ENCODE measurements around the gene ADM. TPM values are rescaled to one million over a fixed set of nuclear protein-coding genes. Genes with fewer than 3 reads are reported as not detected.

Gene ADM
- total and polyA plus RNA-seq, 2 donors (not counting 1 experiment from before 2014, with no cell fraction given), result 2.3 to 10.4 TPM

DNA sequence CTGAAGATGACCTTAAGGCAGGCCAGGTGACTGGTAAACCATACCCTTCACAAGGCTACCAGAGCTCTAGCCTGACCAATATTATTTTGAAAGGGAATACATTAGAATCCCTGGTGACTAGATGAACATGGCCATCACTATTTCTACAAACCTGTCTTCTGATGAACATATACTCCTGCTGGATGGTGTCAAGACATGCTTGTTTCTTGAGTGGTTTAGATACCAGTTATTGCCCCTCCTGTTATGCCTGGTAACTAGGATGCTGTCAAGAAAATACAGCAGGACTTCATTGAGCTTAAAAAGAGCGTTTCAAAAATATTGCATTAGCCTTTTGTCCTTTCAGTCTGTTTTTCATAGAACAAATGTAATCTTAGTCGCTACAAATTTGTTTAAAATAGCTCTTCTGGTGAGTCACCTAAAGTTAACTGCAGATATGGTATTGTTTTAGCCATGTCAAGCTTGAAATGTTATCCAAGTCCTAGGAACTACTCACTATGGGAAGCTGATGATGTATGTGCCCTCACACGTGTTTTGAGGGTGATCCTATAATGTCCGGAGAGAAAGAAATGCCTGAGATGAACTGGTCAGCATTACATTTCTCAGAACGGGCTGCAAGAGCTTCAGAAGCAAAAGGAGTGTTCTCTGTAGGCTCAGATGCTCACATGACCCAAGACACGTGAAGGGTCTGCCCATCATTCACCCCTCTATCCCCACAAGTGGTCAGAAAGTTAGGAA lies 20.6 kb downstream of the ADM start:
- H3K4me3 Mint-ChIP-seq, result no peak overlapping the region
- intact Hi-C loops (cut with micrococcal nuclease), result no loop called here
- 77% methylated on average over 4 of the region's 6 CpGs for WGBS (ENCODE audit: insufficient coverage)
- no peak for DNase-seq
- H3K79me2 ChIP-seq (ENCODE audit: control insufficient read depth, insufficient read depth, low read length), result no peaks in the 10 kb centered on the region
- peaks cover 16% of the 10 kb centered on the region for H3K27me3 Mint-ChIP-seq
- H3K27me3 ChIP-seq (replicated peaks in 1 of 4; ENCODE audit: control extremely low read depth in 1 of 4, control insufficient read depth in 3 of 4, insufficient read depth in 4 of 4, low read length in 3 of 4), result peaks cover 0 to 6% (median 0%) of the 10 kb centered on the region in 4 experiments
- H3K9ac ChIP-seq (ENCODE audit: low read length), result no peak overlapping the region
- ChIA-PET POLR2A (interaction anchor here (1.2 kb wide), 1 partner anchor 10 kb away, joined by 3 read pairs; no protein-coding TSS in a partner anchor), CTCF (interaction anchor here (0.8 to 4.6 kb wide), 12 partner anchors 10 to 1410 kb away, joined by 3 to 53 read pairs (median 3); no protein-coding TSS in a partner anchor)
- no peaks in the 10 kb centered on the region for H3K36me3 ChIP-seq (replicated peaks in 1 of 2; ENCODE audit: control extremely low read depth in 1 of 2, control insufficient read depth in 1 of 2, extremely low read depth in 1 of 2, insufficient read depth in 2 of 2, low read length in 1 of 2)
- H3K4me2 ChIP-seq (replicated peaks; ENCODE audit: low read depth, low read length, poor library complexity, severe bottlenecking), result no peak overlapping the region
- no peak overlapping the region for H2AFZ ChIP-seq (ENCODE audit: insufficient read depth, low read depth, low read length, poor library complexity, severe bottlenecking)
- H4K20me1 ChIP-seq (ENCODE audit: control insufficient read depth, insufficient read depth, low read length, poor library complexity, severe bottlenecking), result no peaks in the 10 kb centered on the region
- peaks cover 4% of the 10 kb centered on the region for H3K4me1 Mint-ChIP-seq
- TF ChIP-seq EZH2 (IDR thresholded peaks at IDR 0.05; ENCODE audit: borderline replicate concordance, insufficient read depth, low read depth, low read length, poor library complexity, severe bottlenecking), result no peak
- TF ChIP-seq, protein P1, sequence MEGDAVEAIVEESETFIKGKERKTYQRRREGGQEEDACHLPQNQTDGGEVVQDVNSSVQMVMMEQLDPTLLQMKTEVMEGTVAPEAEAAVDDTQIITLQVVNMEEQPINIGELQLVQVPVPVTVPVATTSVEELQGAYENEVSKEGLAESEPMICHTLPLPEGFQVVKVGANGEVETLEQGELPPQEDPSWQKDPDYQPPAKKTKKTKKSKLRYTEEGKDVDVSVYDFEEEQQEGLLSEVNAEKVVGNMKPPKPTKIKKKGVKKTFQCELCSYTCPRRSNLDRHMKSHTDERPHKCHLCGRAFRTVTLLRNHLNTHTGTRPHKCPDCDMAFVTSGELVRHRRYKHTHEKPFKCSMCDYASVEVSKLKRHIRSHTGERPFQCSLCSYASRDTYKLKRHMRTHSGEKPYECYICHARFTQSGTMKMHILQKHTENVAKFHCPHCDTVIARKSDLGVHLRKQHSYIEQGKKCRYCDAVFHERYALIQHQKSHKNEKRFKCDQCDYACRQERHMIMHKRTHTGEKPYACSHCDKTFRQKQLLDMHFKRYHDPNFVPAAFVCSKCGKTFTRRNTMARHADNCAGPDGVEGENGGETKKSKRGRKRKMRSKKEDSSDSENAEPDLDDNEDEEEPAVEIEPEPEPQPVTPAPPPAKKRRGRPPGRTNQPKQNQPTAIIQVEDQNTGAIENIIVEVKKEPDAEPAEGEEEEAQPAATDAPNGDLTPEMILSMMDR (IDR thresholded peaks at IDR 0.05), result no peak
- H3K4me1 ChIP-seq (ENCODE audit: control insufficient read depth in 2 of 2, insufficient read depth in 2 of 2, low read length in 2 of 2), result peaks cover 0 to 4% of the 10 kb centered on the region in 2 donors
- no peak overlapping the region for H3K27ac ChIP-seq (ENCODE audit: low read length in 2 of 2)
- ATAC-seq (ENCODE audit: low read depth), result no peak
- no peaks in the 10 kb centered on the region for H3K9me3 ChIP-seq (ENCODE audit: control extremely low read depth in 1 of 3, control insufficient read depth in 2 of 3, insufficient read depth in 1 of 3, low read length in 2 of 3)
- H3K27ac Mint-ChIP-seq, result no peak overlapping the region
- H3K9me3 Mint-ChIP-seq (ENCODE audit: insufficient read depth), result no peaks in the 10 kb centered on the region
- no peak overlapping the region for H3K4me3 ChIP-seq (ENCODE audit: control extremely low read depth in 1 of 5, extremely low read depth in 1 of 5, insufficient read depth in 1 of 5, low read depth in 2 of 5, low read length in 4 of 5)
